ENCODE results near the gene TUBGCP5. TPM values are rescaled to one million over a fixed set of nuclear protein-coding genes. Genes with fewer than 3 reads are reported as not detected.

The TUBGCP5 gene
- total RNA-seq, 1 donor from 2014 or later, result 12.9 TPM

GRCh38 chr15:23074684-23075083 lies 35.3 kb upstream of the TUBGCP5 start:
- no peak overlapping the region for H3K27ac ChIP-seq
- H3K4me3 ChIP-seq, result no peak overlapping the region
- peaks cover 7% of the 10 kb centered on the region for H3K27me3 ChIP-seq (ENCODE audit: low read depth)
- no peaks in the 10 kb centered on the region for H3K4me1 ChIP-seq
- intact Hi-C loops (cut with DNase I), result no loop called here
- no peaks in the 10 kb centered on the region for H3K36me3 ChIP-seq
- no peak for TF ChIP-seq CTCF (IDR thresholded peaks at IDR 0.05)
- ATAC-seq, result no peak
- no peaks in the 10 kb centered on the region for H3K9me3 ChIP-seq
- DNase-seq, result no peak

- Histone ChIP-seq H3K4me3 (no peak overlapping the region), H3K9me3 (no peaks in the 10 kb centered on the region), H3K27me3 (ENCODE audit: low read depth) (peaks cover 7% of the 10 kb centered on the region), H3K4me1 (no peaks in the 10 kb centered on the region), H3K27ac (no peak overlapping the region), H3K36me3 (no peaks in the 10 kb centered on the region)
- intact Hi-C loops (cut with DNase I), result no loop called here
- DNase-seq (peak; percentile 58), ATAC-seq (peak; percentile 37 to 55)
- no peak for TF ChIP-seq CTCF (IDR thresholded peaks at IDR 0.05)
Measured at GRCh38 chr15:23073890-23074646, 34.7 kb upstream of the TUBGCP5 start.

- TF ChIP-seq CTCF (IDR thresholded peaks at IDR 0.05), result no peak
- Histone ChIP-seq H3K36me3 (no peaks in the 10 kb centered on the region), H3K27me3 (ENCODE audit: low read depth) (peaks cover 7% of the 10 kb centered on the region), H3K27ac (no peak overlapping the region), H3K4me1 (no peaks in the 10 kb centered on the region), H3K4me3 (no peak overlapping the region), H3K9me3 (no peaks in the 10 kb centered on the region)
- ATAC-seq, result no peak
- intact Hi-C loops (cut with DNase I), result no loop called here
- no peak for DNase-seq
Measured at GRCh38 chr15:23072633-23073032, 33.3 kb upstream of the TUBGCP5 start.

GRCh38 chr15:23069496-23070166 lies 30.3 kb upstream of the TUBGCP5 start:
- intact Hi-C loops (cut with DNase I), result no loop called here
- no peak overlapping the region for H3K4me3 ChIP-seq
- ATAC-seq, result no peak
- no peaks in the 10 kb centered on the region for H3K36me3 ChIP-seq
- no peak for DNase-seq
- no peaks in the 10 kb centered on the region for H3K4me1 ChIP-seq
- no peak overlapping the region for H3K27ac ChIP-seq
- no peak for TF ChIP-seq CTCF (IDR thresholded peaks at IDR 0.05)
- no peaks in the 10 kb centered on the region for H3K27me3 ChIP-seq (ENCODE audit: low read depth)
- no peaks in the 10 kb centered on the region for H3K9me3 ChIP-seq

GRCh38 chr15:23067416-23067815 lies 28.0 kb upstream of the TUBGCP5 start:
- no peak for ATAC-seq
- Histone ChIP-seq H3K9me3 (no peaks in the 10 kb centered on the region), H3K27me3 (ENCODE audit: low read depth) (no peaks in the 10 kb centered on the region), H3K4me3 (no peak overlapping the region), H3K4me1 (no peaks in the 10 kb centered on the region), H3K27ac (no peak overlapping the region), H3K36me3 (no peaks in the 10 kb centered on the region)
- intact Hi-C loops (cut with DNase I), result no loop called here
- DNase-seq, result no peak
- no peak for TF ChIP-seq CTCF (IDR thresholded peaks at IDR 0.05)
